ENCODE measurements around the gene EPHB1.
"Not testable (repeated sequence)": the region's sequence is repeated elsewhere in the genome, so short reads cannot be mapped to it uniquely, and the experiment has no call there.

The EPHB1 gene

GRCh38 chr3:135059580-135059979 lies 264.5 kb downstream of the EPHB1 start:
- Mint-ChIP-seq H3K9me3 (peaks cover 12% of the 10 kb centered on the region), H3K4me3 (no peak overlapping the region), H3K4me1 (ENCODE audit: low read depth) (no peaks in the 10 kb centered on the region), H3K27me3 (no peaks in the 10 kb centered on the region), H3K36me3 (ENCODE audit: low read depth) (no peaks in the 10 kb centered on the region), H3K27ac (no peak overlapping the region)
- intact Hi-C loops (cut with micrococcal nuclease): no loop called here

GRCh38 chr3:135066844-135067727 lies 272.0 kb downstream of the EPHB1 start:
- intact Hi-C loops (cut with micrococcal nuclease); H3K27me3 Mint-ChIP-seq; H3K4me3 Mint-ChIP-seq; H3K27ac Mint-ChIP-seq; H3K36me3 Mint-ChIP-seq (ENCODE audit: low read depth); H3K4me1 Mint-ChIP-seq (ENCODE audit: low read depth): not testable (repeated sequence)
- peaks cover 12% of the 10 kb centered on the region for H3K9me3 Mint-ChIP-seq

- Mint-ChIP-seq H3K27me3 (no peaks in the 10 kb centered on the region), H3K4me3 (no peak overlapping the region), H3K4me1 (ENCODE audit: low read depth) (no peaks in the 10 kb centered on the region), H3K27ac (no peak overlapping the region), H3K36me3 (ENCODE audit: low read depth) (no peaks in the 10 kb centered on the region), H3K9me3 (peaks cover 13% of the 10 kb centered on the region)
- intact Hi-C loops (cut with micrococcal nuclease): no loop called here
These were observed 273.0 kb downstream of the EPHB1 start for GRCh38 chr3:135068011-135068410.

- Mint-ChIP-seq H3K27me3 (no peaks in the 10 kb centered on the region), H3K9me3 (peaks cover 17% of the 10 kb centered on the region), H3K4me3 (no peak overlapping the region), H3K36me3 (ENCODE audit: low read depth) (no peaks in the 10 kb centered on the region), H3K27ac (no peak overlapping the region), H3K4me1 (ENCODE audit: low read depth) (no peaks in the 10 kb centered on the region)
- intact Hi-C loops (cut with micrococcal nuclease): no loop called here
These were observed 274.3 kb downstream of the EPHB1 start for GRCh38 chr3:135069406-135069805.

GRCh38 chr3:135071483-135071882 lies 276.4 kb downstream of the EPHB1 start:
- intact Hi-C loops (cut with micrococcal nuclease): no loop called here
- Mint-ChIP-seq H3K4me1 (ENCODE audit: low read depth) (no peaks in the 10 kb centered on the region), H3K27me3 (no peaks in the 10 kb centered on the region), H3K27ac (no peak overlapping the region), H3K4me3 (no peak overlapping the region), H3K9me3 (peaks cover 17% of the 10 kb centered on the region), H3K36me3 (ENCODE audit: low read depth) (no peaks in the 10 kb centered on the region)

GRCh38 chr3:135072431-135072830 lies 277.4 kb downstream of the EPHB1 start:
- Mint-ChIP-seq H3K36me3 (ENCODE audit: low read depth) (no peaks in the 10 kb centered on the region), H3K4me3 (no peak overlapping the region), H3K27ac (no peak overlapping the region), H3K9me3 (peaks cover 17% of the 10 kb centered on the region), H3K4me1 (ENCODE audit: low read depth) (no peaks in the 10 kb centered on the region), H3K27me3 (no peaks in the 10 kb centered on the region)
- intact Hi-C loops (cut with micrococcal nuclease): no loop called here

GRCh38 chr3:135075157-135075556 lies 280.1 kb downstream of the EPHB1 start:
- intact Hi-C loops (cut with micrococcal nuclease): no loop called here
- no peak overlapping the region for H3K4me3 Mint-ChIP-seq
- no peaks in the 10 kb centered on the region for H3K36me3 Mint-ChIP-seq (ENCODE audit: low read depth)

GRCh38 chr3:135076341-135076740 lies 281.3 kb downstream of the EPHB1 start:
- Mint-ChIP-seq H3K4me1 (ENCODE audit: low read depth) (no peaks in the 10 kb centered on the region), H3K4me3 (no peak overlapping the region), H3K36me3 (ENCODE audit: low read depth) (no peaks in the 10 kb centered on the region), H3K27ac (no peak overlapping the region), H3K9me3 (peaks cover 17% of the 10 kb centered on the region), H3K27me3 (no peaks in the 10 kb centered on the region)
- intact Hi-C loops (cut with micrococcal nuclease): no loop called here

More at GRCh38 chr3:135075157-135075556, 280.1 kb downstream of the EPHB1 start:
- Mint-ChIP-seq H3K9me3 (peaks cover 17% of the 10 kb centered on the region), H3K27ac (no peak overlapping the region), H3K4me1 (ENCODE audit: low read depth) (no peaks in the 10 kb centered on the region), H3K27me3 (no peaks in the 10 kb centered on the region)

GRCh38 chr3:135077186-135077585 lies 282.1 kb downstream of the EPHB1 start:
- Mint-ChIP-seq H3K36me3 (ENCODE audit: low read depth) (no peaks in the 10 kb centered on the region), H3K4me1 (ENCODE audit: low read depth) (no peaks in the 10 kb centered on the region), H3K27me3 (no peaks in the 10 kb centered on the region)

GRCh38 chr3:135078283-135078682 lies 283.2 kb downstream of the EPHB1 start:
- Mint-ChIP-seq H3K9me3 (peaks cover 7% of the 10 kb centered on the region), H3K4me3 (no peak overlapping the region)

More at GRCh38 chr3:135077186-135077585, 282.1 kb downstream of the EPHB1 start:
- intact Hi-C loops (cut with micrococcal nuclease): no loop called here
- no peak overlapping the region for H3K4me3 Mint-ChIP-seq
- no peak overlapping the region for H3K27ac Mint-ChIP-seq
- peaks cover 17% of the 10 kb centered on the region for H3K9me3 Mint-ChIP-seq

GRCh38 chr3:135079095-135079494 lies 284.0 kb downstream of the EPHB1 start:
- no peak overlapping the region for H3K4me3 Mint-ChIP-seq
- no peaks in the 10 kb centered on the region for H3K36me3 Mint-ChIP-seq (ENCODE audit: low read depth)
- intact Hi-C loops (cut with micrococcal nuclease): no loop called here

More at GRCh38 chr3:135078283-135078682, 283.2 kb downstream of the EPHB1 start:
- Mint-ChIP-seq H3K36me3 (ENCODE audit: low read depth) (no peaks in the 10 kb centered on the region), H3K27me3 (no peaks in the 10 kb centered on the region), H3K4me1 (ENCODE audit: low read depth) (no peaks in the 10 kb centered on the region), H3K27ac (no peak overlapping the region)
- intact Hi-C loops (cut with micrococcal nuclease): no loop called here

GRCh38 chr3:135081451-135081850 lies 286.4 kb downstream of the EPHB1 start:
- H3K9me3 Mint-ChIP-seq: no peaks in the 10 kb centered on the region
- H3K27me3 Mint-ChIP-seq: no peaks in the 10 kb centered on the region
- no peak overlapping the region for H3K27ac Mint-ChIP-seq
- no peaks in the 10 kb centered on the region for H3K4me1 Mint-ChIP-seq (ENCODE audit: low read depth)
- H3K36me3 Mint-ChIP-seq (ENCODE audit: low read depth): no peaks in the 10 kb centered on the region
- no peak overlapping the region for H3K4me3 Mint-ChIP-seq
- intact Hi-C loops (cut with micrococcal nuclease): no loop called here

More at GRCh38 chr3:135079095-135079494, 284.0 kb downstream of the EPHB1 start:
- H3K27me3 Mint-ChIP-seq: no peaks in the 10 kb centered on the region
- no peaks in the 10 kb centered on the region for H3K4me1 Mint-ChIP-seq (ENCODE audit: low read depth)
- H3K9me3 Mint-ChIP-seq: no peaks in the 10 kb centered on the region
- no peak overlapping the region for H3K27ac Mint-ChIP-seq

- H3K4me3 Mint-ChIP-seq: no peak overlapping the region
- no peaks in the 10 kb centered on the region for H3K27me3 Mint-ChIP-seq
- no peaks in the 10 kb centered on the region for H3K36me3 Mint-ChIP-seq (ENCODE audit: low read depth)
- no peaks in the 10 kb centered on the region for H3K4me1 Mint-ChIP-seq (ENCODE audit: low read depth)
- H3K27ac Mint-ChIP-seq: no peak overlapping the region
- intact Hi-C loops (cut with micrococcal nuclease): no loop called here
- H3K9me3 Mint-ChIP-seq: no peaks in the 10 kb centered on the region
These were observed 286.9 kb downstream of the EPHB1 start for GRCh38 chr3:135081856-135082434.

GRCh38 chr3:135082706-135083105 lies 287.6 kb downstream of the EPHB1 start:
- intact Hi-C loops (cut with micrococcal nuclease): no loop called here
- no peaks in the 10 kb centered on the region for H3K9me3 Mint-ChIP-seq
- no peaks in the 10 kb centered on the region for H3K36me3 Mint-ChIP-seq (ENCODE audit: low read depth)
- H3K27me3 Mint-ChIP-seq: no peaks in the 10 kb centered on the region
- no peak overlapping the region for H3K4me3 Mint-ChIP-seq
- no peak overlapping the region for H3K27ac Mint-ChIP-seq
- no peaks in the 10 kb centered on the region for H3K4me1 Mint-ChIP-seq (ENCODE audit: low read depth)

All from dendritic cell treated with granulocyte-macrophage colony-stimulating factor and Interleukin-4, amounts not matched to agents 40 ng/mL and 50 ng/mL, for 4 days (primary cell).